IPS DF 19.7 (cell line): ENCODE data around the gene MESP2.

Experiments used
- DNase-seq: peaks from one replicate; pipeline ENCODE4 v3.0.0-alpha.2; 2013; ENCODE audit warnings: low read depth, low spot score

MESP2 gene

GRCh38 chr15:89799918-89800498 lies 23.9 kb downstream of the MESP2 start:
- no peak for DNase-seq

- DNase-seq, result no peak
Observed at GRCh38 chr15:89801471-89802195, 25.5 kb downstream of the MESP2 start.

GRCh38 chr15:89802231-89802928 lies 26.2 kb downstream of the MESP2 start:
- DNase-seq, result no peak

- no peak for DNase-seq
Observed at GRCh38 chr15:89802986-89803824, 27.1 kb downstream of the MESP2 start.

GRCh38 chr15:89803941-89804800 lies 28.0 kb downstream of the MESP2 start:
- no peak for DNase-seq

GRCh38 chr15:89805241-89806209 lies 29.4 kb downstream of the MESP2 start:
- no peak for DNase-seq

- DNase-seq, result no peak
Observed at GRCh38 chr15:89806210-89806558, 30.1 kb downstream of the MESP2 start.

GRCh38 chr15:89806559-89807550 lies 30.7 kb downstream of the MESP2 start:
- DNase-seq, result no peak

GRCh38 chr15:89807689-89808088 lies 31.6 kb downstream of the MESP2 start:
- DNase-seq, result no peak

GRCh38 chr15:89808160-89808870 lies 32.2 kb downstream of the MESP2 start:
- DNase-seq, result no peak

- DNase-seq, result no peak
Observed at GRCh38 chr15:89809093-89809786, 33.1 kb downstream of the MESP2 start.

GRCh38 chr15:89809787-89810148 lies 33.6 kb downstream of the MESP2 start:
- no peak for DNase-seq

- DNase-seq, result no peak
Observed at GRCh38 chr15:89810837-89811236, 34.7 kb downstream of the MESP2 start.

- DNase-seq, result no peak
Observed at GRCh38 chr15:89812011-89812846, 36.1 kb downstream of the MESP2 start.

- no peak for DNase-seq
Observed at GRCh38 chr15:89812847-89813320, 36.8 kb downstream of the MESP2 start.

GRCh38 chr15:89813381-89814111 lies 37.4 kb downstream of the MESP2 start:
- DNase-seq, result no peak
